Karpas-422 (cell line): Measurements from ENCODE around the gene PRKAG2. TPM values are rescaled to one million over a fixed set of nuclear protein-coding genes. Genes with fewer than 3 reads are reported as not detected.
"Not testable (repeated sequence)": the region's sequence is repeated elsewhere in the genome, so short reads cannot be mapped to it uniquely, and the experiment has no call there.

Experiments
- DNase-seq: peaks from one replicate; pipeline ENCODE4 v3.0.0-alpha.2; 2015
- H2AFZ ChIP-seq: fragments of 200-600 bp; sonication (generic); 2 replicates; pipeline ENCODE4 v1.6.1; 2014; ENCODE audit warnings: antibody characterized with exemption, low read length, mixed read lengths
- H3K27ac ChIP-seq: fragments of 200-600 bp; sonication (generic); 2 replicates; pipeline ENCODE4 v1.5.1; 2014; ENCODE audit warnings: mild to moderate bottlenecking, low read length, moderate library complexity
- H3K27me3 ChIP-seq: fragments of 200-600 bp; sonication (generic); 2 replicates; pipeline ENCODE4 v1.6.1; 2014; ENCODE audit warnings: low read length, mixed read lengths
- H3K36me3 ChIP-seq: fragments of 200-600 bp; sonication (generic); 2 replicates; pipeline ENCODE4 v1.6.1; 2014; ENCODE audit warnings: low read length, mixed read lengths; ENCODE audit not compliant: insufficient read depth
- H3K4me1 ChIP-seq: fragments of 200-600 bp; sonication (generic); 2 replicates; pipeline ENCODE4 v1.6.1; 2014; ENCODE audit warnings: mild to moderate bottlenecking, low read length, mixed read lengths
- H3K4me2 ChIP-seq: fragments of 200-600 bp; sonication (generic); 2 replicates; pipeline ENCODE4 v1.6.1; 2014; ENCODE audit warnings: low read length, low read depth, mild to moderate bottlenecking; ENCODE audit not compliant: poor library complexity, severe bottlenecking
- H3K4me3 ChIP-seq: fragments of 200-600 bp; sonication (generic); 2 replicates; pipeline ENCODE4 v1.5.1; 2014; ENCODE audit warnings: mild to moderate bottlenecking, antibody characterized with exemption, low read length, mixed read lengths
- H3K79me2 ChIP-seq: fragments of 200-600 bp; sonication (generic); 2 replicates; pipeline ENCODE4 v1.6.1; 2014; ENCODE audit warnings: mild to moderate bottlenecking, low read length, mixed read lengths
- H3K9ac ChIP-seq: fragments of 200-600 bp; sonication (generic); 2 replicates; pipeline ENCODE4 v1.6.0; 2014; ENCODE audit warnings: low read length
- H3K9me2 ChIP-seq: fragments of 200-600 bp; sonication (generic), shearing (Covaris generic); replicated peaks from 2 replicates; pipeline ENCODE4 v1.6.0; 2014; ENCODE audit warnings: mild to moderate bottlenecking, low read length, moderate library complexity; ENCODE audit not compliant: insufficient read depth
- H3K9me3 ChIP-seq: fragments of 300-700, 200-600 bp; sonication (generic); 2 replicates; pipeline ENCODE4 v1.6.1; 2014; ENCODE audit warnings: low read length, mixed read lengths
- H4K20me1 ChIP-seq: fragments of 200-600 bp; sonication (generic); 2 replicates; pipeline ENCODE4 v1.6.1; 2014; ENCODE audit warnings: mild to moderate bottlenecking, antibody characterized with exemption, low read length, low read depth; ENCODE audit not compliant: insufficient read depth
- total RNA-seq: library from RNA; depleted of rRNA; stranded (reverse); fragments of >200 nt; shearing (Covaris generic); gene quantifications from 2 replicates; pipeline ENCODE4 v1.2.3, GENCODE V29; 2014; ENCODE audit warnings: low replicate concordance

Gene PRKAG2
- total RNA-seq, 1 experiment from 2014 or later = 6.3 TPM

DNA sequence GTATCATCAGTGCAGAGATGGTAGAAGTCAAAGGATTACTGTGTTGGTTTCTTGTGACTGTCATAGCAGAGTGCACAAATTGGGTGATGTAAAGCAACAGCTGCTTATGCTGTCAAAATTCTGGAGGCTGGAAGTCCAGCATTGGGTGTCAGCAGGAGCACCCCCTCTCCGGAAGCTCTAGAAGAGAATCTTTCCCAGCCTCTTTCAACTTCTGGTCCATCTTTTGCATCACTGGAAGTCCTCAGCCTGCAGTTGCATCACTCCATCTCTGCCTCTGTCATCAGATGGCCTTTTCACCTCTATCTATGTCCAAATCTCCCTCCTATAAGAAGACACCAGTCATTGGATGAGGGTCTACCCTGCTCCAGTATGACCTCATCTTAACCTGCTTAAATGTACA, 43.6 kb upstream of the PRKAG2 start:
- H3K4me1 ChIP-seq = no peaks in the 10 kb centered on the region
- H4K20me1 ChIP-seq = no peaks in the 10 kb centered on the region
- no peak overlapping the region for H3K4me3 ChIP-seq
- H3K79me2 ChIP-seq = no peaks in the 10 kb centered on the region
- no peaks in the 10 kb centered on the region for H3K9me2 ChIP-seq
- no peaks in the 10 kb centered on the region for H3K9me3 ChIP-seq
- H3K27me3 ChIP-seq = no peaks in the 10 kb centered on the region
- no peak overlapping the region for H3K9ac ChIP-seq
- no peaks in the 10 kb centered on the region for H3K36me3 ChIP-seq
- DNase-seq = no peak
- H2AFZ ChIP-seq = no peak overlapping the region
- H3K27ac ChIP-seq = no peak overlapping the region
- H3K4me2 ChIP-seq = no peak overlapping the region

DNA sequence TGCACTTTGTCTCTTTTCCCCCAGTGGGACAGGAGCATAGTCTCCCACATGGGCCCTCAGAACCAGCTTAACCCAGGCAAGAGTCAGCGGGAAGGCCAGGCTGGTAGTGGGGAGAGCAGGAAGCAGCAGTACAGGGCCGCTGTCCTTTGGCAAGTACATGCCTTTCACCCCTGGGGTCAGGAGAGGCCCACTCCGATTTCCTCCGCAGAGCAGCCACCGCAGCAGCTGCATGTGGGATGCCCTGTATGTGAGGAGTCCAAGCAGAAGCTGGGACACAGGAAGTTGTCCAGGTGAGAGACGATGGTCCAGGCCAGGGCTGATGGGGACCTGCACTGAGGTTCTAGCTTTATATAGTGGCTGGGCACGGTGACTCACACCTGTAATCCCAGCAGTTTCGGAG, 42.7 kb upstream of the PRKAG2 start:
- Histone ChIP-seq H2AFZ (no peak overlapping the region), H3K4me2 (no peak overlapping the region), H3K79me2 (no peaks in the 10 kb centered on the region)

DNA sequence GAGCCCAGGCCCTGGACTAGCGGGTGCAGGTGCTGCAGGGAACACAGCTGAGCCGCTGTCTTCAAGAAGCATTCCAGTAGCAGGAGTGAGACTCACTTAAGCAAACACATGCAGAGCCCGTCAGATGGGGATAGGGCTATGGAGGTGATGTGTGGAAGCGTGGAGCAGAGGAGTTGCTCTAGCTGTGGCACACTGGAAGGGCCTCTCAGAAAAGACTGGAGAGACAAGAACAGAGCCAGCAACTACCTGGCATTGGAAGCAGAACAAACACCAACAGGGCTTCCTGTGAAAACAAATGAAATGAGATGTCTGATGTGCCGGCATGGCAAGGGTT, 41.6 kb upstream of the PRKAG2 start:
- Histone ChIP-seq H3K79me2 (no peaks in the 10 kb centered on the region), H3K9me3 (no peaks in the 10 kb centered on the region), H3K27me3 (peaks cover 8% of the 10 kb centered on the region; the same call in 1 of the 2 replicates), H2AFZ (no peak overlapping the region), H3K36me3 (no peaks in the 10 kb centered on the region), H3K4me1 (no peaks in the 10 kb centered on the region), H3K27ac (no peak overlapping the region), H4K20me1 (no peaks in the 10 kb centered on the region), H3K4me2 (no peak overlapping the region), H3K4me3 (no peak overlapping the region), H3K9me2 (no peaks in the 10 kb centered on the region), H3K9ac (no peak overlapping the region)
- DNase-seq = no peak

More for the DNA sequence above, 42.7 kb upstream of the PRKAG2 start:
- DNase-seq = no peak
- Histone ChIP-seq H3K4me1 (no peaks in the 10 kb centered on the region), H3K27ac (no peak overlapping the region), H3K36me3 (no peaks in the 10 kb centered on the region), H3K9me2 (no peaks in the 10 kb centered on the region), H3K27me3 (no peaks in the 10 kb centered on the region), H3K4me3 (no peak overlapping the region), H3K9ac (no peak overlapping the region), H4K20me1 (no peaks in the 10 kb centered on the region), H3K9me3 (no peaks in the 10 kb centered on the region)

DNA sequence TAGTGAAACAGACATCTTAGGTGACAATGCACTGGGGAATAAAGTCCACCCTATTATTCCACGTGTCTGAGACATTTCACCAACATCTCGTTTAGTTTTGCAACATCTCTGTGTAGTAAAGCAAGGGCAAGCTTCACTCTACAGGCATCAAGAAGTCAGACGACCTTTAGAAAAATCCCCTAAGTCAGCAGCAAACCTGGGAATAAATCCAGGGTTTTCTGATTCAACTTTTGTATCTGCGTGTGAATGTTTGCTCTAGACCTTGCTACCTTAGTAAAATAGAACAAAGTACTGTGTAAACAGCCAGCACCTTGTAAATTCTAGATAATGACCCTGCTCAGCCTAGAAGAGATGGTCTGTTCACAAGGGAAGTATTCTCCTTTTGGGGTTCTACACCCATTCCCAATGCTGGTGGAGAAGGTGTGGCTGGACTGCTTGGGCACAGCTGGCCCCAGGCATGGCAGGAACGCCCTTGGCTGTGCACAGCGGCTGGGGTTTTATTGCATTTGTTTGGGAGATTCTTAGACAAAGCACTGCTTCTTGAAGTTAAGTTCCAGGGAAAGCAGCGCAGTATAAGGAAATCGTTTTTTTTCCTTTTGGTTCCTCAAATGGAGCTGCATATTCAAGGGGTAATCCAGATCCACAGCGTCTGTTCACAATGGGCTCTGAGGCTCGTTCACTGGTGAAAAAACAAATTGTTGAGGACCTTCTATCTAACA, 41.0 kb upstream of the PRKAG2 start:
- Histone ChIP-seq H3K36me3 (no peaks in the 10 kb centered on the region), H3K9me2 (no peaks in the 10 kb centered on the region), H3K4me3 (no peak overlapping the region), H2AFZ (no peak overlapping the region), H3K27ac (no peak overlapping the region), H3K9ac (no peak overlapping the region), H3K9me3 (no peaks in the 10 kb centered on the region), H3K27me3 (peaks cover 8% of the 10 kb centered on the region; the same call in 1 of the 2 replicates), H3K4me2 (no peak overlapping the region), H4K20me1 (no peaks in the 10 kb centered on the region), H3K4me1 (no peaks in the 10 kb centered on the region), H3K79me2 (no peaks in the 10 kb centered on the region)
- DNase-seq = no peak

DNA sequence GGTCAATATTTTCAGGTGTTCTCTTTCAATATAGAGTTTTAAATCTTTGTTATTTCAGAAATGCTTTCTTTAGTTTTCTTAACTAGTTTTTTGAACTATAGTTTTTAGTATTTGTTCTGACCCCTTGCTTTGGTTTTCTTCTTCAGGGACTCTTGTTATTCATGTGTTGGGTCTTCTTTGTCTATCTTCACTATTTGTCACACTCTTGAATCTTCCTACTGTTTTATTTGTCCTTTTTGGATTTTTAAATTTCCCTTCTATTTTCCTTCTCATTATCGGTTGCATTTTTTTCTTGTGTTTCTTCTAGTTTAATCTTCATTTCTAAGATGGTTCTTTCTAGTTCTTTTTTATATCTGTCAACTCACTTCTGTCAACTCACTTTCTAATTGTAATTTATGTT, 37.1 kb upstream of the PRKAG2 start:
- no peak for DNase-seq
- no peaks in the 10 kb centered on the region for H4K20me1 ChIP-seq
- H3K36me3 ChIP-seq = no peaks in the 10 kb centered on the region
- no peaks in the 10 kb centered on the region for H3K4me1 ChIP-seq
- H3K9me3 ChIP-seq = no peaks in the 10 kb centered on the region
- no peak overlapping the region for H2AFZ ChIP-seq
- no peak overlapping the region for H3K27ac ChIP-seq
- H3K4me2 ChIP-seq = no peak overlapping the region
- no peaks in the 10 kb centered on the region for H3K79me2 ChIP-seq
- H3K4me3 ChIP-seq = no peak overlapping the region
- H3K9me2 ChIP-seq = no peaks in the 10 kb centered on the region
- peaks cover 8% of the 10 kb centered on the region; the same call in 1 of the 2 replicates for H3K27me3 ChIP-seq
- H3K9ac ChIP-seq = no peak overlapping the region

DNA sequence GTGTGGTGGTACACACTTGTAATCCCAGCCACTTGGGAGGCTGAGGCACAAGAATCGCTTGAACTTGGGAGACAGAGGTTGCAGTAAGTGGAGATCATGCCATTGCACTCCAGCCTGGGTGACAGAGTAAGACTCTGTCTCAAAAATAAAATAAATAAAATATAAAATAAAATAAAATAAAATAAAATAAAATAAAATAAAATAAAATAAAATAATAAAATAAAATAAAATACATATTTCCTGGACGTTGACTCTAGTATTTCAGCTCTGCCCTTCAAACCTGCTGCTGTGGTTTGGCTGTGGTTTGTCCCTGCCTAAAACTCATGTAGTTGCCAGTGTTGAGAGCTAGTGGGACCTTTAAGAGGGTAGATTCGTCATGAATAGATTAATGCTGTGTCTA, 33.7 kb upstream of the PRKAG2 start:
- H2AFZ ChIP-seq, H3K4me2 ChIP-seq, H3K79me2 ChIP-seq, H3K9ac ChIP-seq, H3K9me2 ChIP-seq, H3K36me3 ChIP-seq, H3K27me3 ChIP-seq, H4K20me1 ChIP-seq, H3K4me3 ChIP-seq, H3K4me1 ChIP-seq, H3K27ac ChIP-seq, H3K9me3 ChIP-seq, DNase-seq: not testable (repeated sequence)

DNA sequence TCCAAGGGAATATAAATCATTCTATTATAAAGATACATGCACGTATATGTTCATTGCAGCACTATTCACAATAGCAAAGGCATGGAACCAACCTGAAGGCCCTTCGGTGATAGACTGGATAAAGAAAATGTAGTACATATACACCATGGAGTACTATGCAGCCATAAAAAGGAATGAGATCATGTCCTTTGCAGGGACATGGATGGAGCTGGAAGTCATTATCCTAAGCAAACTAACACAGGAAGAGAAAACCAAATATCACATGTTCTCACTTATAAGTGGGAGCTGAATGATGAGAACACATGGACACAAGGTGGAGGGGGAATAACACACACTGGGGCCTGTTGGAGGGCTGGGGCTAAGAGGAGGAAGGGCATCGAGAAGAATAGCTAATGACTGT, 30.2 kb upstream of the PRKAG2 start:
- H3K9me3 ChIP-seq, H3K4me3 ChIP-seq, H3K9ac ChIP-seq, H3K27ac ChIP-seq, H3K79me2 ChIP-seq, H3K4me2 ChIP-seq, H3K9me2 ChIP-seq, H3K4me1 ChIP-seq, H3K36me3 ChIP-seq, DNase-seq, H2AFZ ChIP-seq, H3K27me3 ChIP-seq, H4K20me1 ChIP-seq: not testable (repeated sequence)

DNA sequence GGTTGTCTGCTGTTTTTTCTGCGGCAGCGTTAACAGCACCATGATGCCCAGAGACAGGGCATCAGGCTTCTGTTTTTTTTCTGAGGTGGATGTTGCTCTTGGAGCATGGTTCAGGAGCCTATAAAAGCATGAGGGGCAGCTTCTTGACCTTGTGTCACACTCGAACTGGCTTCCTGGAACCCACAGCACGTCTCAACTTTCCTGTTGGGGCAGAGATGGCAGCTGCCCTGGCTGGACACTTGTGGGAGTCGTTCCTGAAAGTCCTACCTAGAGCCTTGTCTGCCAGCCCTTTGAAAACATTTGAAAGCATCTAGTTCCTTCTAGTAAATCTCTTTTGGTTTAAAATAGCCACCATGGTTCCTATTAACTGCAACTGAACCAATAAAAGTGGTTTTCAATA, 28.9 kb upstream of the PRKAG2 start:
- Histone ChIP-seq H4K20me1 (no peaks in the 10 kb centered on the region), H3K36me3 (no peaks in the 10 kb centered on the region), H3K9me2 (no peaks in the 10 kb centered on the region), H3K9ac (no peak overlapping the region), H3K79me2 (no peaks in the 10 kb centered on the region), H3K27me3 (no peaks in the 10 kb centered on the region), H2AFZ (no peak overlapping the region), H3K27ac (no peak overlapping the region), H3K9me3 (no peaks in the 10 kb centered on the region), H3K4me1 (no peaks in the 10 kb centered on the region), H3K4me2 (no peak overlapping the region), H3K4me3 (no peak overlapping the region)
- no peak for DNase-seq

DNA sequence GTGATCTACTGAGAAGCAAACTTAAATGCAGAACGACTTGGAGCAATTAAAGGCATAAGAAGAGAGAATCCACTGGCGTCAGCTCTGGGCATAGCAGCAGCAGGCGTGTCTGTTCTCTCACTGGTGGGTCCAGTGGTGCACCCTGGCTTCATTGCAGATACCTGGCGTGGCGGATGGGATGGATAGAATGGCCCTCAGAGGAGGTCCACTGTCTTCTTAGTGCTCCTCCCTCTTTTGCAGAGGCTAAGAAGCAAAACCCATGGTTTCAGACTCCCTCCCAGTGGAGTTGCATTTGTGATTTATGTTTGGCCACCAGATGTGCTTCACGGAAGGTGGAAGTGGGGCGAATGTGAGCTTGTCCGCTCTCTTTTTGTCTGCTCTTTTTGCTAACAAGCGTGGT, 28.4 kb upstream of the PRKAG2 start:
- Histone ChIP-seq H3K27ac (no peak overlapping the region), H2AFZ (no peak overlapping the region), H3K4me1 (no peaks in the 10 kb centered on the region), H3K27me3 (no peaks in the 10 kb centered on the region), H3K9me3 (no peaks in the 10 kb centered on the region), H3K4me3 (no peak overlapping the region), H3K9ac (no peak overlapping the region), H3K9me2 (no peaks in the 10 kb centered on the region), H3K4me2 (no peak overlapping the region), H3K79me2 (no peaks in the 10 kb centered on the region), H3K36me3 (no peaks in the 10 kb centered on the region), H4K20me1 (no peaks in the 10 kb centered on the region)
- DNase-seq = no peak
